Stimulated activated CD8-positive, alpha-beta memory T cell treated with anti-CD3 and anti-CD28 coated beads, Interleukin-7, amount 100 ng/mL, for 24 hours (primary cell): ENCODE data around the gene CUEDC2.

Experiments used
- DNase-seq: peaks from one replicate; pipeline ENCODE4 v3.0.0-alpha.2; 2020; ENCODE audit warnings: low read depth

Gene CUEDC2

GRCh38 chr10:102409604-102410428, 22.6 kb downstream of the CUEDC2 start:
- DNase-seq, result no peak

- DNase-seq, result no peak
Measured at GRCh38 chr10:102408728-102409603, 23.4 kb downstream of the CUEDC2 start.

DNA sequence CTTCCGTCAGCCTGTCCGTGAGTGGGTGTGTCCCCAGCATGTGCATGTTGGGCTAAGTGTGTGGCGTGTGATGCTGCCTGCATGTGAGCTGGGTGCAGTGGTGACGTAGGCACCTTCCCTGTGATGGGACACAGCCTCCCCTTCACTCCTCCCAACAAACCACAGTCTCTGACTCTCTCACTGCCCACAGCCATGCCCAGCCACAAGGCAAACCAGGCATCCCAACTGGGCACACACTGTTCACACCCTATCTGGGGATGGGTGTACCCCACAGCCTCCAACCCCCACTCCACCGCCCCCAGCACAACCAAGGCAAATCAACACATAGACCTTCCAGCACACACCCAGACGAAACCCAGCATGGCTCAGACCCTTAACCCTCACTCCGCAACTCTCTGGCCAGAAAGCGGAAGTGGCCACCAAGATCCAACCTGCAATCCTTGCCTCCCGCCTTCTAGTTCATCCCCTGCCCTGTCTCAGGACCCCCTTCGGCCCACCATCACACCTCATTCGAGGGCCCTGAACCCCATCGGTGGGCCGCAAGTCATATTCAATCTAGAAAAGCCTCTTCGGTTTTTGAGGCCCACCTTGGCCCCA, 24.1 kb downstream of the CUEDC2 start:
- no peak for DNase-seq

DNA sequence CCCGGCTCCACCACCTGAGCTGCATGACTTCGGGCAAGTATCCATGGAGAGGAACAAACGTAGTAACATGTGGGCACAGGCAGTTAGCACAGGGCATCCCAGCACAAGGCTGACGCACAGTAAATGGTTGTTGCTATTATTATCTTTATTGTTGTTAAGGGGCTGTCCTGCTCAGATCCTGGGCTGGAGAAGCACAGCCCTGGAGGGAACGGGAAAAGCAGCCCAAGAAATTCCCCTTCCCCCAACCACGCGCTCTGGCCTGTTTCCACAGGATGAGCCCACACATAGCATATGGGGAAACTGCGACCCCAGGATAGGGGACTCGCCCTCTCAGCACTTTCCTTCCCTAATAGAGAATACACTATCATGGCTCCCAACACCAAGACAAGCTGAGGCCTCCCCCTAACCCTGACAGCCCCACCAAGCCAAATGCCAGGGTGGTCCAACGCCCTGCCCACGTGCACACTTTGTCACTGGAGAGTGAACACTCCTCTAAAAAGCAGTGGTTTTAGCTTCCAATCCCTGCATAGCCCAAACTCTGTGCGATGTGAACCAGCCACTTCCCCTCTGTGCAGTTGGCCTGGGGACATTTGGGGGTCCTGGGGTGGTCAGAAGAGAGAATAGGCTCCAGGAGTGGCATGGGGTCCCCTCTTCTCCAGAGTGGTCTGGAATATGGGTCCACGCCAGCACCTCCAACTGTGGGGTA, 24.8 kb downstream of the CUEDC2 start:
- DNase-seq, result no peak

DNA sequence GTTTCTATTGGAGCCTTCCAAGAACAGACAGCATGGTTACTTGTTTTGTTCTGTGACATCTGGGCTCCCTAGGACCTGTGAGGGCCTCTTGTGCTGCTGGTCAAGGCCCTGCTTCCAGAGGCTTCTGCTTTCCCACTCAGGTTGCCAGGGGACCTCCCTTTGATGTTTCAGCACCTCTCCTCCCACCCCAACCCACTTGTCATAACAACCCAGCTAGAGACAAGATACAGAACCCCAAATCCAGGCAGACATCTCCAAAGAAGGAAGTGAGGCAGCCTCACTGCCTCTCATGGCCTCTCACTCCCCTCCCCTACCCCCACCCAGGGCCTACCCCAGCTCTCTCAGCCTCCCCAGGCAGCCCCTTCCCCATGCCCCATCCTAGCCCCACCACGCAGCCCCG, 25.6 kb downstream of the CUEDC2 start:
- no peak for DNase-seq

DNA sequence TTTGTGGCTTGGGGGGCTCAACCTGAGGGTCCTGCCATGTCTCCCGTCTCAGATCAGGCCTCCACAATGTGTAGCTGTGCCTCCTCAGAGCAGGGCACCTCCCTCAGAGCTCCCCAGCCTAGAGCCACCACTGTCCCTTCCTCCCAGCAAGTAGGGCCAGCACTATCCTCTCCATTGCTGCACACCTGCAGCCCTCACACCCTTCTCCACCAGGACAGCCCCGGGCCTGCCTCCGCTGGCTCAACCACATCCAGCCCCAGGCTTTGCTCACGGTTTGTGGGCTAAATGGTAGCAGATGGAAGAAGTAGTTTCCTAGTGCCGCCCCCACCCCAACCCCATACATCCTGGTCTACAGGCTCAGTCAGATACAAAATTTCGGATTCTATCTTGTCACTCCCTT, 26.7 kb downstream of the CUEDC2 start:
- DNase-seq, result no peak

- DNase-seq, result no peak
Measured at GRCh38 chr10:102405108-102405571, 27.2 kb downstream of the CUEDC2 start.

- no peak for DNase-seq
Measured at GRCh38 chr10:102404361-102405107, 27.8 kb downstream of the CUEDC2 start.

GRCh38 chr10:102403115-102403514, 29.3 kb downstream of the CUEDC2 start:
- no peak for DNase-seq

- no peak for DNase-seq
Measured at GRCh38 chr10:102402512-102402896, 29.9 kb downstream of the CUEDC2 start.

DNA sequence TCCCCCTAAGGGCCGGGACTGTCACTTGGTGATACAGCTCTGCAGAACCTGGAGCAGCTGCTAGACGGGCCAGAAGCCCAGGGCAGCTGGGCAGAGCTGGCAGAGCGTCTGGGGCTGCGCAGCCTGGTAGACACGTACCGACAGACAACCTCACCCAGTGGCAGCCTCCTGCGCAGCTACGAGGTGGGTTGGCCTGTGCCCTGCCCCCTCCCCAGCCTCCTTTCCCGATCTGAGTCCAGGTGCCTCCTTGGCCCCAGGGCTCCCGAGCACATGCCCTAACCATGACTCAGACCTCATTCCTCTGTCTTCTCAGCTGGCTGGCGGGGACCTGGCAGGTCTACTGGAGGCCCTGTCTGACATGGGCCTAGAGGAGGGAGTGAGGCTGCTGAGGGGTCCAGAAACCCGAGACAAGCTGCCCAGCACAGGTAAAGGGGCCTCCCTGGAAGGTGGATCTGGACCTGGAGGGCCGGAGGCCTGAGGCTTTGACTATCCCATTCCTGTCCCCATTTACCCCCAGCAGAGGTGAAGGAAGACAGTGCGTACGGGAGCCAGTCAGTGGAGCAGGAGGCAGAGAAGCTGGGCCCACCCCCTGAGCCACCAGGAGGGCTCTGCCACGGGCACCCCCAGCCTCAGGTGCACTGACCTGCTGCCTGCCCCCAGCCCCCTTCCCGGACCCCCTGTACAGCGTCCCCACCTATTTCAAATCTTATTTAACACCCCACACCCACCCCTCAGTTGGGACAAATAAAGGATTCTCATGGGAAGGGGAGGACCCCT, 30.5 kb downstream of the CUEDC2 start:
- DNase-seq, result no peak

DNA sequence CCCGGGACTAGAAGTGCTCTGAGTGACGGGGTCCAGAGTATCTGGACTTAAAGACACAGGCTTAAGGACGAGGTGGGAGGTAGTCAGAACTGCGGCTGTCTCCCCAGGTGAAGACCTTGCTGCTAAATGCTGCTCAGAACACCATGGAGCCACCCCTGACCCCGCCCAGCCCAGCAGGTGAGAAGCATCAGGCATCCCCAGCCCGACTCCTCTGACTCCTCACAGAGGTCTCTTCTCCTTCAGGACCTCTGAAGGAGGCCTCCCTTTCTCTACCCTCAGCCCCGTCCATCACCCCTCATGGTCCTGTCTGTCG, 31.1 kb downstream of the CUEDC2 start:
- no peak for DNase-seq

DNA sequence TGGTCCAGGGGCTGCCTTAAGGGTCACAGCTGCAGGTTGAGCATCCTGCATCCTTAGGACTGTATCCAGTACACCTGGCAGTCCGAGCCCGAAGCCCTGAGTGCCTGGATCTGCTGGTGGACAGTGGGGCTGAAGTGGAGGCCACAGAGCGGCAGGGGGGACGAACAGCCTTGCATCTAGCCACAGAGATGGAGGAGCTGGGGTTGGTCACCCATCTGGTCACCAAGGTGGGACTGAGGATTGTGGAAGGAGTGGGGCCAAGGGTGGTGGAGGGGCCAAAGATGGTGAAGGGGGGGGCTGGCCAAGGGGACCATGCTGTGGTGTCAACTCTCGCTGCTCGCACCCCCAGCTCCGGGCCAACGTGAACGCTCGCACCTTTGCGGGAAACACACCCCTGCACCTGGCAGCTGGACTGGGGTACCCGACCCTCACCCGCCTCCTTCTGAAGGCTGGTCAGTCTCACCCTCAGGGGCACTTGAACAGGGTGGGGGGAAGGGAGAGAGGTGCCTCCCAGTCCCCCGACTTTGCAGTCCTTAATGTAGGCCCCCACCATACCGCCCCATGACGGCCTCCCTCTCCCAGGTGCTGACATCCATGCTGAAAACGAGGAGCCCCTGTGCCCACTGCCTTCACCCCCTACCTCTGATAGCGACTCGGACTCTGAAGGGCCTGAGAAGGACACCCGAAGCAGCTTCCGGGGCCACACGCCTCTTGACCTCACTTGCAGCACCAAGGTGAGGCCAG, 31.6 kb downstream of the CUEDC2 start:
- DNase-seq, result no peak

DNA sequence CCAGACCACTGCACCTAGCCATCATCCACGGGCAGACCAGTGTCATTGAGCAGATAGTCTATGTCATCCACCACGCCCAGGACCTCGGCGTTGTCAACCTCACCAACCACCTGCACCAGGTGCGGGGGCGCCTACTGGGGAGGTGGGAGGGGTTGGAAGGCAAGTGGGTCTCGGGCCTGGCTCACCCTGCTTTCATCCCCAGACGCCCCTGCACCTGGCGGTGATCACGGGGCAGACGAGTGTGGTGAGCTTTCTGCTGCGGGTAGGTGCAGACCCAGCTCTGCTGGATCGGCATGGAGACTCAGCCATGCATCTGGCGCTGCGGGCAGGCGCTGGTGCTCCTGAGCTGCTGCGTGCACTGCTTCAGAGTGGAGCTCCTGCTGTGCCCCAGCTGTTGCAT, 32.3 kb downstream of the CUEDC2 start:
- DNase-seq, result no peak

DNA sequence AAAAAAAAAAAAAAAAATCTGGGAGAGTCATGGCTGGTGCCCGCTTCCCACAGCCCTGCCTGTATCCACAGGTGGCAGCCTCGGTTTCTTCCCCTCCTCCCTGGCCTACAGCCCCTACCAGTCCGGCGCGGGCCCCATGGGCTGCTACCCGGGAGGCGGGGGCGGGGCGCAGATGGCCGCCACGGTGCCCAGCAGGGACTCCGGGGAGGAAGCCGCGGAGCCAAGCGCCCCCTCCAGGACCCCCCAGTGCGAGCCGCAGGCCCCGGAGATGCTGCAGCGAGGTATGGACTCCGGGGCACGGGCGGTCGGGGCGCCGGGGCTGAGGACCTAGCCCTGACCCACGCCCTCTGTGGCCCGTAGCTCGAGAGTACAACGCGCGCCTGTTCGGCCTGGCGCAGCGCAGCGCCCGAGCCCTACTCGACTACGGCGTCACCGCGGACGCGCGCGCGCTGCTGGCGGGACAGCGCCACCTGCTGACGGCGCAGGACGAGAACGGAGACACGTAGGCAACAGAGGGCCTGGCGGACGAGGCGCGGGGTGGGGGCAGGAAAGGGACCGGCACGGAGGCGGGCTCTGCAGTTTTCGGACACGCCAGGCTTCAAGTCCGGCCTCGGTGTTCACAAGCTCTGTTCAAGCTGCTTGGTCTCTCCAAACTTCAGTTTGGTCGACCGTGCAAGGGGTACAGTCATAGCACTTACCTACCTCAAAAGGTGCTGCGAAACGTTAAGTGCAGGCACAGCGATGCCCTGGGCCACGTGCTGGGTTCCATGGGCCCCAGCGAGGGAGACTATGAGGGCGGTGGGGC, 33.0 kb downstream of the CUEDC2 start:
- peak; percentile 69 for DNase-seq

DNA sequence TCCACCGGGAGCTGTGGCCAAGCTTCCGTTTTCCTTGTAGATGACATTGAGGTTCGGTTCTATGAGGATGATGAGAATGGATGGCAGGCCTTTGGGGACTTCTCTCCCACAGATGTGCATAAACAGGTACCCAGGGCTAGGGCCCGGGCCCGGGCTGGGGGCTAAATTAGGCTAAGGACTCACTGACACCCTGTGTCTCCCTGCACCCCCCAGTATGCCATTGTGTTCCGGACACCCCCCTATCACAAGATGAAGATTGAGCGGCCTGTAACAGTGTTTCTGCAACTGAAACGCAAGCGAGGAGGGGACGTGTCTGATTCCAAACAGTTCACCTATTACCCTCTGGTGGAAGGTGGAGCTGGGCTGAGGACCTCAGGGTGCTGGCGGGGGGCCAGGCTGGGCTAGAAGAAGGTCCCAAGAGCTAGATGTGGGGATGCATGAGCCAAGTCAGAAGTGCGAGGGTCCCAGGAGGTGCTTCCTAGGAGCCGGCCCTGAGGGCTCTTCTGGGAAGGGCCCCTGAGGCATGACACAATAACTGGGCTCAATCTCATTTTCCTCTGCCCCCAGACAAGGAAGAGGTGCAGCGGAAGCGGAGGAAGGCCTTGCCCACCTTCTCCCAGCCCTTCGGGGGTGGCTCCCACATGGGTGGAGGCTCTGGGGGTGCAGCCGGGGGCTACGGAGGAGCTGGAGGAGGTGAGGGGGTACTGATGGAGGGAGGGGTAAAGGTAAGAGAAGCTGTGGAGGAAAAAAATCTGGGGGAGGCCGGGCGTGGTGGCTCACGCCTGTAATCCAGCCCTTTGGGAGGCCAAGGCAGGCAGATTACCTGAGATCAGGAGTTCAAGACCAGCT, 34.0 kb downstream of the CUEDC2 start:
- no peak for DNase-seq

DNA sequence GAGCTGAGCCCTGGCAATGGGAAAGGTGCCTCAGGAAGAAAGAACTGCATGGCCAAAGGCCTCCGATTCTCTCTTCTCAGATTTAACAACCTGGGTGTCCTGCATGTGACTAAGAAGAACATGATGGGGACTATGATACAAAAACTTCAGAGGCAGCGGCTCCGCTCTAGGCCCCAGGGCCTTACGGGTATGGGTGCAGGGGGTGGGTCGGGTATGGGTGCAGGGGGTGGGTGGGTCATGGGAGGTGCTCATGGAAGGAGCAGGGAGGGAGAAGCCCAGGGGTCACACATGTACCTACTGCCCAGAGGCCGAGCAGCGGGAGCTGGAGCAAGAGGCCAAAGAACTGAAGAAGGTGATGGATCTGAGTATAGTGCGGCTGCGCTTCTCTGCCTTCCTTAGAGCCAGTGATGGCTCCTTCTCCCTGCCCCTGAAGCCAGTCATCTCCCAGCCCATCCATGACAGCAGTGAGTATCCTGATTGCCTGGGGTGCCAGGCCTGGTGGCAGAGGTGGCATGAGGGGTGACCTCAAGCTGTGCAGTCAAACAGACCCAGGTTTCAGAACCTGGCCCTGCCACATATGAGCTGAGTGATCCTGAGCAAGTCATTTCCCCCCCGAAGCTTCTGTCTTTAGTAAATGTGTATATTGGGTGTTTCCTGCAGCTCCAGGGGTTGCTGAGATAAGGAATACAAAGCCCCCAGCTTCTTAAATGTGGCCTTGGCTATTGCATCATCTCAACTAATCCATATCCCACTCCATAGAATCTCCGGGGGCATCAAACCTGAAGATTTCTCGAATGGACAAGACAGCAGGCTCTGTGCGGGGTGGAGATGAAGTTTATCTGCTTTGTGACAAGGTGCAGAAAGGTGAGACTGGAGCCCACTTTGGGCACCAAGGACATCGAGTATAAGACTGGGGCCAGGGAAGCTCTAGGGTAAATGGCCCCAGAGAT, 34.9 kb downstream of the CUEDC2 start:
- DNase-seq, result no peak
